SK-N-SH treated with all-trans-retinoic acid at 6 μM for 48 hours (cell line): ENCODE measurements around the gene IL20RB.

Source experiments
- ATAC-seq: fragments of 200-7000 bp; cut with Tn5 transposase; 3 replicates; pipeline ENCODE4 v1.9.1; 2020; ENCODE audit warnings: mild to moderate bottlenecking, moderate library complexity
- ARNTL ChIP-seq: fragments of 450-650 bp; formaldehyde crosslinking; IDR thresholded peaks from 2 replicates; pipeline ENCODE4 v1.5.0; 2020; ENCODE audit warnings: low read depth, mild to moderate bottlenecking, moderate library complexity, borderline replicate concordance
- CSDC2 ChIP-seq: fragments of 250-450 bp; sonication (Bioruptor Pico); IDR thresholded peaks from 2 replicates; pipeline ENCODE4 v1.5.0; 2020; ENCODE audit warnings: mild to moderate bottlenecking, moderate library complexity
- ESRRG ChIP-seq: fragments of 250-450 bp; sonication (Bioruptor Pico); IDR thresholded peaks from 2 replicates; pipeline ENCODE4 v1.6.1; 2021; ENCODE audit warnings: mild to moderate bottlenecking
- ISL1 ChIP-seq: fragments of 250-450 bp; sonication (Bioruptor Pico); IDR thresholded peaks from 2 replicates; pipeline ENCODE4 v2.1.2; 2022; ENCODE audit warnings: mild to moderate bottlenecking, moderate library complexity
- OSR1 ChIP-seq: fragments of 250-450 bp; sonication (Bioruptor Pico); IDR thresholded peaks from 2 replicates; pipeline ENCODE4 v1.8.0; 2022; ENCODE audit warnings: moderate library complexity, mild to moderate bottlenecking, inconsistent platforms
- PPARA ChIP-seq: fragments of 250-450 bp; sonication (Bioruptor Pico); IDR thresholded peaks from 2 replicates; pipeline ENCODE4 v1.5.0; 2020; ENCODE audit warnings: mild to moderate bottlenecking, borderline replicate concordance
- RARB ChIP-seq: fragments of 250-450 bp; sonication (Bioruptor Pico); IDR thresholded peaks from 2 replicates; pipeline ENCODE4 v1.8.0; 2021; ENCODE audit warnings: mild to moderate bottlenecking, moderate library complexity
- SNAI2 ChIP-seq: fragments of 250-450 bp; sonication (Bioruptor Pico); IDR thresholded peaks from 2 replicates; pipeline ENCODE4 v1.5.0; 2020; ENCODE audit warnings: mild to moderate bottlenecking, moderate library complexity
- TCF4 ChIP-seq: fragments of 250-450 bp; sonication (Bioruptor Pico); IDR thresholded peaks from 2 replicates; pipeline ENCODE4 v1.8.0; 2021; ENCODE audit warnings: mild to moderate bottlenecking, moderate library complexity, borderline replicate concordance
- TOX ChIP-seq: fragments of 250-450 bp; sonication (Bioruptor Pico); IDR thresholded peaks from 2 replicates; pipeline ENCODE4 v1.8.0; 2021; ENCODE audit warnings: mild to moderate bottlenecking, moderate library complexity, borderline replicate concordance
- ZC3H10 ChIP-seq: fragments of 250-450 bp; sonication (Bioruptor Pico); IDR thresholded peaks from 2 replicates; pipeline ENCODE4 v1.5.1; 2021; ENCODE audit warnings: mild to moderate bottlenecking, moderate library complexity
- ZFP3 ChIP-seq: fragments of 250-450 bp; sonication (Bioruptor Pico); IDR thresholded peaks from 2 replicates; pipeline ENCODE4 v1.5.0; 2020; ENCODE audit warnings: mild to moderate bottlenecking, moderate library complexity
- ZNF565 ChIP-seq: fragments of 450-650 bp; formaldehyde crosslinking; conservative IDR thresholded peaks from 2 replicates; pipeline ENCODE4 v1.5.0; 2020; ENCODE audit warnings: low read depth, mild to moderate bottlenecking, moderate library complexity
- ZNF70 ChIP-seq: fragments of 450-650 bp; formaldehyde crosslinking; IDR thresholded peaks from 2 replicates; pipeline ENCODE4 v1.5.0; 2020; ENCODE audit warnings: mild to moderate bottlenecking, moderate library complexity
- ZNF8 ChIP-seq: fragments of 450-650 bp; formaldehyde crosslinking; IDR thresholded peaks from 2 replicates; pipeline ENCODE4 v1.5.0; 2020; ENCODE audit warnings: mild to moderate bottlenecking, moderate library complexity
- TF ChIP-seq, protein P1 (sequence below): fragments of 250-450 bp; sonication (Bioruptor Pico); IDR thresholded peaks from 2 replicates; pipeline ENCODE4 v1.5.0; 2020; ENCODE audit warnings: mild to moderate bottlenecking, moderate library complexity
- TF ChIP-seq, protein P2 (sequence below): fragments of 250-450 bp; sonication (Bioruptor Pico); IDR thresholded peaks from 2 replicates; pipeline ENCODE4 v1.5.1; 2020; ENCODE audit warnings: low read depth, mild to moderate bottlenecking, moderate library complexity
- TF ChIP-seq, protein P3 (sequence below): fragments of 250-450 bp; sonication (Bioruptor Pico); IDR thresholded peaks from 2 replicates; pipeline ENCODE4 v1.8.0; 2020; ENCODE audit warnings: mild to moderate bottlenecking, moderate library complexity, borderline replicate concordance

Gene IL20RB

DNA sequence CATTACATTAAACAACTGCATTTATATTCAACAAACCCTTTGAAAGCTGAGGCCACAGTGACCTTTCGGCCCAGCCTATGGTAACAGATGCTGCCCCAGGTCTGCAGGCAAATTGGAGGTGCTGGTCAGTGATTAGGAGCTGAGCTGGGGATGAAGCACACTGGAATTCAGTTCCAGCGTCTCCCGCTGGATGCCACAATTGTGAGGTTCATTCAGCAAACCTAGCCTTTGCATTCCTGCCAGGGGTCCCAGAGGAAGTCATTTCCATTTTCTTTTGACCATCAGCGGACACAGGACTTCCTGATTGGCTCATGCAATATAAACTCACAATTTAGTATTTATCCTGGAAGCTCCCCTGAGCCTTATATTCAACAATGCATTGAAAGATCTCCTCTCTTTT lies 89.5 kb downstream of the IL20RB start:
- ATAC-seq: no peak
- TF ChIP-seq, protein P1, sequence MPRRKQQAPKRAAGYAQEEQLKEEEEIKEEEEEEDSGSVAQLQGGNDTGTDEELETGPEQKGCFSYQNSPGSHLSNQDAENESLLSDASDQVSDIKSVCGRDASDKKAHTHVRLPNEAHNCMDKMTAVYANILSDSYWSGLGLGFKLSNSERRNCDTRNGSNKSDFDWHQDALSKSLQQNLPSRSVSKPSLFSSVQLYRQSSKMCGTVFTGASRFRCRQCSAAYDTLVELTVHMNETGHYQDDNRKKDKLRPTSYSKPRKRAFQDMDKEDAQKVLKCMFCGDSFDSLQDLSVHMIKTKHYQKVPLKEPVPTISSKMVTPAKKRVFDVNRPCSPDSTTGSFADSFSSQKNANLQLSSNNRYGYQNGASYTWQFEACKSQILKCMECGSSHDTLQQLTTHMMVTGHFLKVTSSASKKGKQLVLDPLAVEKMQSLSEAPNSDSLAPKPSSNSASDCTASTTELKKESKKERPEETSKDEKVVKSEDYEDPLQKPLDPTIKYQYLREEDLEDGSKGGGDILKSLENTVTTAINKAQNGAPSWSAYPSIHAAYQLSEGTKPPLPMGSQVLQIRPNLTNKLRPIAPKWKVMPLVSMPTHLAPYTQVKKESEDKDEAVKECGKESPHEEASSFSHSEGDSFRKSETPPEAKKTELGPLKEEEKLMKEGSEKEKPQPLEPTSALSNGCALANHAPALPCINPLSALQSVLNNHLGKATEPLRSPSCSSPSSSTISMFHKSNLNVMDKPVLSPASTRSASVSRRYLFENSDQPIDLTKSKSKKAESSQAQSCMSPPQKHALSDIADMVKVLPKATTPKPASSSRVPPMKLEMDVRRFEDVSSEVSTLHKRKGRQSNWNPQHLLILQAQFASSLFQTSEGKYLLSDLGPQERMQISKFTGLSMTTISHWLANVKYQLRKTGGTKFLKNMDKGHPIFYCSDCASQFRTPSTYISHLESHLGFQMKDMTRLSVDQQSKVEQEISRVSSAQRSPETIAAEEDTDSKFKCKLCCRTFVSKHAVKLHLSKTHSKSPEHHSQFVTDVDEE (CRISPR knock-in tag): no peak
- TF ChIP-seq, protein P2, sequence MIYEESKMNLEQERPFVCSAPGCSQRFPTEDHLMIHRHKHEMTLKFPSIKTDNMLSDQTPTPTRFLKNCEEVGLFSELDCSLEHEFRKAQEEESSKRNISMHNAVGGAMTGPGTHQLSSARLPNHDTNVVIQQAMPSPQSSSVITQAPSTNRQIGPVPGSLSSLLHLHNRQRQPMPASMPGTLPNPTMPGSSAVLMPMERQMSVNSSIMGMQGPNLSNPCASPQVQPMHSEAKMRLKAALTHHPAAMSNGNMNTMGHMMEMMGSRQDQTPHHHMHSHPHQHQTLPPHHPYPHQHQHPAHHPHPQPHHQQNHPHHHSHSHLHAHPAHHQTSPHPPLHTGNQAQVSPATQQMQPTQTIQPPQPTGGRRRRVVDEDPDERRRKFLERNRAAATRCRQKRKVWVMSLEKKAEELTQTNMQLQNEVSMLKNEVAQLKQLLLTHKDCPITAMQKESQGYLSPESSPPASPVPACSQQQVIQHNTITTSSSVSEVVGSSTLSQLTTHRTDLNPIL (CRISPR knock-in tag): no peak
- TF ChIP-seq ISL1: no peak
- TF ChIP-seq RARB (CRISPR knock-in tag): no peak
- TF ChIP-seq ZNF565 (CRISPR knock-in tag): no peak
- no peak for TF ChIP-seq ARNTL (CRISPR knock-in tag)
- no peak for TF ChIP-seq TOX (CRISPR knock-in tag)
- no peak for TF ChIP-seq SNAI2
- TF ChIP-seq ZFP3 (CRISPR knock-in tag): no peak
- TF ChIP-seq CSDC2 (CRISPR knock-in tag): no peak

DNA sequence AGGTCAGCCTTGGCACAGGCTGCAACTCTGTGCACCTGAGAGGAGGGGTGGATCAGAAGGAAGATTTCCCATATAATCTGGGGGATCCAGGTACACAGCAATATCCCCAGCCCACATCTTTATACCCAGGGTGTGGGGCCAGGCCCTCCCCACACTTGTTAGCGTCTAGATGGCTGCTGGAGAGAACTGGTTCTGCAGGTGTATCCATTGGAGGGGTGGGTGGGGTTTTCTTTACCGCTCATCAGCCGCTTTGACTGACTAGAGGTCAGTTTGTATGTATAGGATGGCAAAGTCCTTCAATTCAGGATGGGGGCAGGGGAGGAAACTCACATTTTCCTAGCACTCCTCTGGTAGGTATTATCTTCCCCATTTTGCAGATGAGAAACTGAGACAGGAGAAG lies 92.5 kb downstream of the IL20RB start:
- ATAC-seq: no peak
- TF ChIP-seq ZFP3 (CRISPR knock-in tag): no peak
- TF ChIP-seq, protein P1 (CRISPR knock-in tag): no peak
- no peak for TF ChIP-seq ZNF565 (CRISPR knock-in tag)
- no peak for TF ChIP-seq OSR1 (CRISPR knock-in tag)
- TF ChIP-seq ZC3H10 (CRISPR knock-in tag): no peak
- TF ChIP-seq ZNF70 (CRISPR knock-in tag): no peak
- TF ChIP-seq ESRRG (CRISPR knock-in tag): no peak
- no peak for TF ChIP-seq ZNF8 (CRISPR knock-in tag)
- no peak for TF ChIP-seq PPARA (CRISPR knock-in tag)
- TF ChIP-seq, protein P3, sequence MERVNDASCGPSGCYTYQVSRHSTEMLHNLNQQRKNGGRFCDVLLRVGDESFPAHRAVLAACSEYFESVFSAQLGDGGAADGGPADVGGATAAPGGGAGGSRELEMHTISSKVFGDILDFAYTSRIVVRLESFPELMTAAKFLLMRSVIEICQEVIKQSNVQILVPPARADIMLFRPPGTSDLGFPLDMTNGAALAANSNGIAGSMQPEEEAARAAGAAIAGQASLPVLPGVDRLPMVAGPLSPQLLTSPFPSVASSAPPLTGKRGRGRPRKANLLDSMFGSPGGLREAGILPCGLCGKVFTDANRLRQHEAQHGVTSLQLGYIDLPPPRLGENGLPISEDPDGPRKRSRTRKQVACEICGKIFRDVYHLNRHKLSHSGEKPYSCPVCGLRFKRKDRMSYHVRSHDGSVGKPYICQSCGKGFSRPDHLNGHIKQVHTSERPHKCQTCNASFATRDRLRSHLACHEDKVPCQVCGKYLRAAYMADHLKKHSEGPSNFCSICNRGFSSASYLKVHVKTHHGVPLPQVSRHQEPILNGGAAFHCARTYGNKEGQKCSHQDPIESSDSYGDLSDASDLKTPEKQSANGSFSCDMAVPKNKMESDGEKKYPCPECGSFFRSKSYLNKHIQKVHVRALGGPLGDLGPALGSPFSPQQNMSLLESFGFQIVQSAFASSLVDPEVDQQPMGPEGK (CRISPR knock-in tag): no peak
- TF ChIP-seq TCF4 (CRISPR knock-in tag): no peak
- TF ChIP-seq, protein P2 (CRISPR knock-in tag): no peak
- TF ChIP-seq ARNTL (CRISPR knock-in tag): no peak

DNA sequence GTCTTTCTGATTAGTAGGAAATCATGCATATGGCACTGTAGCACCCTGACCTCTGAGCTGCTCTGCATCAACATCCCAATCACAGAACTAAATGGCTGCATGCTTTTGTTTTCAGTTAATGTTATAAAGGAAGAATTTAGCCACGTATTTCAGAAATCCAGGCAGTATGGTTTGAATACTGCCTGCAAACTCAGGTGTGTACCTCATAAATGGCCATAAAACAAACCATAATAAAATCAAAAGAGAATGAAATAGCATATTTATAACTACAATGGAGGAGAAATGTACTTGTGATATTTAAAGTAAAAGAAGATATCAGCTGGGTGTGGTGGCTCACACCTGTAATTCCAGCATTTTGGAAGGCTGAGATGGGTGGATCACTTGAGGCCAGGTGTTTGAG lies 94.5 kb downstream of the IL20RB start:
- no peak for ATAC-seq
- TF ChIP-seq ZNF8 (CRISPR knock-in tag): no peak
- no peak for TF ChIP-seq ESRRG (CRISPR knock-in tag)
- TF ChIP-seq PPARA (CRISPR knock-in tag): no peak
- no peak for TF ChIP-seq CSDC2 (CRISPR knock-in tag)
- TF ChIP-seq, protein P3 (CRISPR knock-in tag): no peak
- TF ChIP-seq OSR1 (CRISPR knock-in tag): no peak
- TF ChIP-seq ZNF565 (CRISPR knock-in tag): no peak
